ENCODE measurements around the gene FMO1. TPM values are rescaled to one million over a fixed set of nuclear protein-coding genes. Genes with fewer than 3 reads are reported as not detected.
"Not testable (repeated sequence)": the region's sequence is repeated elsewhere in the genome, so short reads cannot be mapped to it uniquely, and the experiment has no call there.

Gene FMO1
- polyA plus RNA-seq, 1 donor from 2014 or later = not detected

- H3K9me3 Mint-ChIP-seq = no peaks in the 10 kb centered on the region
- no peak overlapping the region for H3K4me3 Mint-ChIP-seq
- no peak overlapping the region for H3K27ac Mint-ChIP-seq
- H3K27me3 Mint-ChIP-seq = no peaks in the 10 kb centered on the region
- H3K36me3 Mint-ChIP-seq = no peaks in the 10 kb centered on the region
- H3K4me1 Mint-ChIP-seq = peaks cover 0 to 1% (median 1%) of the 10 kb centered on the region in 3 donors
These were observed 26.4 kb upstream of the FMO1 start for GRCh38 chr1:171221665-171222591.

GRCh38 chr1:171222936-171223335 is 25.4 kb upstream of the FMO1 start:
- no peak overlapping the region for H3K27ac Mint-ChIP-seq
- no peaks in the 10 kb centered on the region for H3K9me3 Mint-ChIP-seq
- H3K4me1 Mint-ChIP-seq = peaks cover 0 to 1% (median 1%) of the 10 kb centered on the region in 3 donors
- H3K27me3 Mint-ChIP-seq = no peaks in the 10 kb centered on the region
- H3K4me3 Mint-ChIP-seq = no peak overlapping the region
- H3K36me3 Mint-ChIP-seq = no peaks in the 10 kb centered on the region

DNA sequence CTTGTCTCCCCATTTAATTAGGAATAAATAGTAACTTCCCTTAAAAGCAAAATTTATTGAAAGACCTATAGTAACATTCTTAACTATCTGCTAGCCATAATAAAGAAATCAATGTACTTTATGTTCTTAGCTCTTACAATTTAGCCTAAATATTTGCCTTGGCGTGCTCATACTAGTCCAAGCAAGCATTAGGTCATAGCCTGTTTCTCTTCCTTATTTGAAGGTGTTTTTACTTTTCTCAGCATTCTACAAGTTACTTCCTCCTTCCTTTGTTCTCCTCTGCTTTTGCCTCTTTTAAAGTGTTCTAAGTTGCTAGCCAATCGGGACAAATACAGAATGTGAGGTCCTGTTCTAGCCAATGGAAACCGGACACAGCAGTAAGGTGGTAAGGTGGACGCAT is 24.0 kb upstream of the FMO1 start:
- H3K9me3 Mint-ChIP-seq, H3K4me1 Mint-ChIP-seq, H3K36me3 Mint-ChIP-seq, H3K4me3 Mint-ChIP-seq, H3K27ac Mint-ChIP-seq, H3K27me3 Mint-ChIP-seq: not testable (repeated sequence)

- Mint-ChIP-seq H3K4me3 (no peak overlapping the region), H3K9me3 (no peaks in the 10 kb centered on the region), H3K27ac (no peak overlapping the region), H3K27me3 (peaks cover 8% of the 10 kb centered on the region), H3K4me1 (peaks cover 0 to 1% (median under 1%) of the 10 kb centered on the region in 3 donors), H3K36me3 (no peaks in the 10 kb centered on the region)
These were observed 21.4 kb upstream of the FMO1 start for GRCh38 chr1:171226747-171227370.

GRCh38 chr1:171231326-171231725 is 17.0 kb upstream of the FMO1 start:
- H3K27me3 Mint-ChIP-seq = peaks cover 11% of the 10 kb centered on the region
- H3K4me1 Mint-ChIP-seq = no peaks in the 10 kb centered on the region
- H3K4me3 Mint-ChIP-seq = no peak overlapping the region
- no peak overlapping the region for H3K27ac Mint-ChIP-seq
- peaks cover 0 to 4% (median 3%) of the 10 kb centered on the region in 3 donors for H3K9me3 Mint-ChIP-seq
- H3K36me3 Mint-ChIP-seq = peaks cover 1% of the 10 kb centered on the region

DNA sequence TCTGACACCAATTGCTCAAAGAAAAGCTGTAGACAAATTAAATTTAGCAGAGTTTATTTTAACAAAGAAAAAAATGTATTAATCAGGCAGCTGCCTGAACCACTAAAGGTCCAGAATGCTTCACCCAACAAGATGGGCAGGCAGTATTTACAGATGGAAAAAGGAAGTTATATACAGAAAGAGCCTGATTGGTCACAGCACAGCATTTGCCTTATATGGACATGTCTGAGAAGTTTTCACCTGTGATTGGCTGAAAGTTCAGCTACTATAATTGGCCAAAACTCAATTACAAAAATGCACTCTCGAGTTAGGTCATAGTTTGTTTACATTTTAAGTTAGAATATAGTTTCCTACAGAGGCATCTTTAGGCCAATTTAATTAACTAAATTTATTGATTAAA is 15.1 kb upstream of the FMO1 start:
- H3K4me1 Mint-ChIP-seq = no peaks in the 10 kb centered on the region
- H3K27ac Mint-ChIP-seq = no peak overlapping the region
- peaks cover 0 to 4% (median 3%) of the 10 kb centered on the region in 3 donors for H3K9me3 Mint-ChIP-seq
- no peak overlapping the region for H3K4me3 Mint-ChIP-seq
- peaks cover 14% of the 10 kb centered on the region for H3K27me3 Mint-ChIP-seq
- H3K36me3 Mint-ChIP-seq = peaks cover 1% of the 10 kb centered on the region

DNA sequence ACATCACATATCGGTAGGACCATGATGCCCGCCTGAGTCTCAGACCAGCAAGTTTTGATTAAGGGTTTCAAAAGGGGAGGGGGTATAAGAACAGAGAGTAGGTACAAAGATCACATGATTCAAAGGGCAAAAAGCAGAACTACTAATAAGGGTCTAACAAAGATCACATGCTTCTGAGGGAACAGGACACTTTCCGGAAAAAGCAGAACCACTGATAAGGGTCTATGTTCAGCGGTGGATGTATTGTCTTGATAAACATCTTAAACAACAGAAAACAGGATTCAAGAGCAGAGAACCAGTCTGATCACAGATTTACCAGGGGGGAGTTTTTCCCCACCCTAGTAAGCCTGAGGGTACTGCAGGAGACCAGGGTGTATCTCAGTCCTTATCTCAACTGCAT is 12.1 kb upstream of the FMO1 start:
- H3K9me3 Mint-ChIP-seq = peaks cover 6 to 13% (median 7%) of the 10 kb centered on the region in 3 donors
- not testable (repeated sequence) for H3K4me1 Mint-ChIP-seq, H3K36me3 Mint-ChIP-seq, H3K27ac Mint-ChIP-seq, H3K4me3 Mint-ChIP-seq
- H3K27me3 Mint-ChIP-seq = peaks cover 16% of the 10 kb centered on the region

DNA sequence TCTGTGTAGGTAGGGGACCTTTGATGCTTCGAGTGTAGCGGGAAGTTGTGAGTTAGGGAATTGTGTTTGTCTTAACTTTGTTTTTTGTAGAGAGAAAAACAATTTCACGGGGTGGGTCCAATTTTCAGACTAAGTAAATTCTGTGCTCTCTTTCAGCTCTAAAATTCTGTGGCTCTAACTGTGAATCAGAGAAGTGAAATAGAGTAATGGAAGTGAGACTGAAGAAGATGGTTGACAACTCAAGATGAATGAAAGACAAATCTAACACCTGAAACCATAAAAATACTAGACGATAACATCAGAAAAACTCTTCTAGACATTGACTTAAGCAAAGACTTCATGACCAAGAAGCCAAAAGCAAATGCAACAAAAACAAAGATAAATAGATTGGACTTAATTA is 4.4 kb upstream of the FMO1 start:
- no peak overlapping the region for H3K4me3 Mint-ChIP-seq
- H3K9me3 Mint-ChIP-seq = peaks cover 2 to 9% (median 7%) of the 10 kb centered on the region in 3 donors
- no peak overlapping the region for H3K27ac Mint-ChIP-seq
- H3K36me3 Mint-ChIP-seq = peaks cover 4% of the 10 kb centered on the region
- no peaks in the 10 kb centered on the region for H3K4me1 Mint-ChIP-seq
- H3K27me3 Mint-ChIP-seq = peaks cover 8% of the 10 kb centered on the region

DNA sequence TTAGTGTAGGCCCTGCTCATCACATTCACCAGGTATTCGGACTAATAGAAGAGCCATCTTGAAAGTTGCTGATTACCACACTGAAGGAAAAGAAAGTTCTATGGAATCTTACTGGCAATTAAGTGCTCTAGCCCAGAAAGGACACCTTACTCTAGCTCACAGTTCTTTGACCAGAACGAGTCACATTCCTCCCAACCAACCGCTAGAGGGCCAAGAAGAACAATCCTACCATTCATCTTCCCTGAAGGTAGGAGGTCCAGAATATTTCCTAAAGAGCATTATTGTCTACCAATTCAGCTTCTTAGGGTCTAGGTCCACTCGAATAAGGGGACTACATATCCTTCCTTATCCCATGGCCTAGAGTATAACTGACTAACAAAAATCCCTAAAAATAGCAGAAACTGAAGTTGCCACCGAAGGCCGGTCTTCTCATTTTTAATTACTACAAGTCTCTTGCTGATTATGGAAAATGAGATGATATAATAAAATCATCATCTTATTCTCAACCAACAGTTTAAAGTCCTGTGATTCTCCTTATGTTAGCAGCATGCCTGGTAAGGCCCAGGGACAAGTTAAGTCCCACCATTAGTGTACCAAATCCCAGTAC is 2.7 kb upstream of the FMO1 start:
- Mint-ChIP-seq H3K27me3 (peaks cover 12% of the 10 kb centered on the region), H3K4me1 (peaks cover 0 to 2% (median 0%) of the 10 kb centered on the region in 3 donors), H3K27ac (no peak overlapping the region), H3K9me3 (peaks cover 0 to 2% (median 0%) of the 10 kb centered on the region in 3 donors), H3K4me3 (no peak overlapping the region), H3K36me3 (peaks cover 2% of the 10 kb centered on the region)

DNA sequence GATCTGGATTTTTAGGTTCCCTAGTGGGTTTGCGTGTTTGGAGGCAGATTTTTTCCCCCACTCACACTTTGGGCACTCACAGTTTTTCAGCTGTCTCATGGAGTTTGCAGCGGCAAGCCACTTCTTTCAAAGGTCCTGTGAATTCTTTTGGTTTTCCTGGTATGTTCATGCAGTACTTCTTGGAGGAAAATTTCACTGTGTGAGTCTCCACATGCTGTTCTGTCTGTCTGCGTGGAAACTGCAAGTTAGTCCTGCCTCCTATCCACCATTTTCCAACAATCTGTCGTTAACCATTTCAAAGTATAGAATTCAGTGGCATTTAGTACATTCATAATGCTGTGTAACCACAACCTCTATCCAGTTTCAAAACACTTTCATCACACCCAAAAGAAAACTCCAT is 793 bp upstream of the FMO1 start:
- Mint-ChIP-seq H3K4me3 (no peak overlapping the region), H3K4me1 (peaks cover 4 to 12% (median 4%) of the 10 kb centered on the region in 3 donors), H3K27ac (no peak overlapping the region), H3K36me3 (peaks cover 2% of the 10 kb centered on the region), H3K27me3 (peaks cover 22% of the 10 kb centered on the region), H3K9me3 (no peaks in the 10 kb centered on the region)

GRCh38 chr1:171248841-171249240 is 547 bp downstream of the FMO1 start:
- no peak overlapping the region for H3K4me3 Mint-ChIP-seq
- H3K27me3 Mint-ChIP-seq = peaks cover 28% of the 10 kb centered on the region
- H3K9me3 Mint-ChIP-seq = no peaks in the 10 kb centered on the region
- H3K36me3 Mint-ChIP-seq = peaks cover 2% of the 10 kb centered on the region
- no peak overlapping the region for H3K27ac Mint-ChIP-seq
- peaks cover 9 to 16% (median 11%) of the 10 kb centered on the region in 3 donors for H3K4me1 Mint-ChIP-seq

- H3K27me3 Mint-ChIP-seq = peaks cover 30% of the 10 kb centered on the region
- no peaks in the 10 kb centered on the region for H3K9me3 Mint-ChIP-seq
- peak overlapping the region in 1 of 4 donors; percentile 1 for H3K4me3 Mint-ChIP-seq
- peaks cover 2% of the 10 kb centered on the region for H3K36me3 Mint-ChIP-seq
- no peak overlapping the region for H3K27ac Mint-ChIP-seq
- peaks cover 9 to 16% (median 11%) of the 10 kb centered on the region in 3 donors for H3K4me1 Mint-ChIP-seq
These were observed 2.0 kb downstream of the FMO1 start for GRCh38 chr1:171250263-171250662.

DNA sequence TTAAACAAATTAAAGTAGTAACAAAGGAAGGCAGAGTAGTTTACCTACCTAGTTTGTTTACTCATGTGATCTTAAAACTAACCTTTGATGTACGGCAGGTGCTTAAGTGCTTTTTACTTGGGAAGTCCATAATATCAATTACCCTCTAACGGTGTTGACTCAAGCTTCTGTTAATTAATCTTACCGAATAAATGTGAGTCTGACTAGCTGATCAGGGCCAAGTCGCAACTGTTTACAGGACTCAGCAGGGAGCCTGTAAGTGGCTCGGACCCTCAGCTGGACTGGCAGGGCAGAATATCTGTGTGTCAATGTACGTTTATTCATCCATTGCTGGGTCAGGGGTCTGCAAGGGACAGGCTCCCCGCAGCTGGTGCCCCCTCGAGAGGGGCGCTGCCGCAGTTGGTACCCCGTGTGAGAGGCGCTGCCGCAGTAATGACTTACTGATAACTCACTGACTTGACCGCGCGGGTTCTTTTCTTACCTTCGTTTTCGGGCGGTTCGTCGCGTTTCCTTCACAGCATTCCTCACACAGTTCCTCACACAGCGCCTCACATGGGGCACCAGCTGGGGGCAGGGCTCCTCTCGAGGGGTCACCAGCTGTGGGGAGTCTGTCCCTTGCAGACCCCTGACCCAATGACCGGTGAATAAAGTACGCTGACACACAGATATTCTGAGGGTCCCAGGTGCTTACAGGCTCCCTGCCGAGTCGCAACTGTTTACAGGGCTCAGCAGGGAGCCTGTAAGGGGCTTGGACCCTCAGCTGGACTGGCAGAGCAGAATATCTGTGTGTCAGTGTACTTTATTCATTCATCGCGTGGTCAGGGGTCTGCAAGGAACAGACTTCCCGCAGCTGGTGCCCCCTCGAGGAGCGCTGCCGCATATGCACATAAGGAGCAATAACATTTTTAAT is 3.0 kb downstream of the FMO1 start:
- Mint-ChIP-seq H3K27me3 (peaks cover 36% of the 10 kb centered on the region), H3K27ac (no peak overlapping the region), H3K4me3 (peak overlapping the region; percentile 58 to 94 (median 90)), H3K36me3 (peaks cover 2% of the 10 kb centered on the region), H3K9me3 (no peaks in the 10 kb centered on the region), H3K4me1 (peaks cover 9 to 16% (median 11%) of the 10 kb centered on the region in 3 donors)

GRCh38 chr1:171251952-171252300 is 3.6 kb downstream of the FMO1 start:
- Mint-ChIP-seq H3K4me3 (peak overlapping the region in 3 of 4 donors; percentile 87 to 94 (median 93)), H3K27me3 (peaks cover 37% of the 10 kb centered on the region), H3K36me3 (peaks cover 2% of the 10 kb centered on the region), H3K4me1 (peaks cover 9 to 16% (median 11%) of the 10 kb centered on the region in 3 donors), H3K27ac (no peak overlapping the region), H3K9me3 (no peaks in the 10 kb centered on the region)

All from IgD-negative memory B cell (primary cell).